Amniotic stem cell (primary cell): ENCODE measurements around the gene PDE4B.

Source experiments
- DNase-seq: peaks from one replicate; lab custom pipeline; 2025; lab: John Stamatoyannopoulos, UW

The PDE4B gene

GRCh38 chr1:66337249-66337648 is 544.6 kb downstream of the PDE4B start:
- no peak for DNase-seq

- no peak for DNase-seq
Measured at GRCh38 chr1:66339944-66340343, 547.2 kb downstream of the PDE4B start.

- DNase-seq = no peak
Measured at GRCh38 chr1:66341446-66342089, 548.9 kb downstream of the PDE4B start.

GRCh38 chr1:66342707-66343106 is 550.0 kb downstream of the PDE4B start:
- no peak for DNase-seq

- DNase-seq = no peak
Measured at GRCh38 chr1:66343569-66344325, 551.1 kb downstream of the PDE4B start.

GRCh38 chr1:66346057-66346795 is 553.5 kb downstream of the PDE4B start:
- DNase-seq = no peak

GRCh38 chr1:66346873-66347272 is 554.2 kb downstream of the PDE4B start:
- no peak for DNase-seq

- no peak for DNase-seq
Measured at GRCh38 chr1:66348776-66349175, 556.1 kb downstream of the PDE4B start.

GRCh38 chr1:66349242-66349641 is 556.5 kb downstream of the PDE4B start:
- DNase-seq = no peak

- DNase-seq = no peak
Measured at GRCh38 chr1:66350001-66350547, 557.4 kb downstream of the PDE4B start.

- no peak for DNase-seq
Measured at GRCh38 chr1:66351478-66351877, 558.8 kb downstream of the PDE4B start.

- no peak for DNase-seq
Measured at GRCh38 chr1:66351913-66352312, 559.2 kb downstream of the PDE4B start.

GRCh38 chr1:66352792-66353191 is 560.1 kb downstream of the PDE4B start:
- DNase-seq = no peak

GRCh38 chr1:66353257-66353656 is 560.6 kb downstream of the PDE4B start:
- DNase-seq = no peak

GRCh38 chr1:66354311-66355201 is 561.9 kb downstream of the PDE4B start:
- DNase-seq = no peak

- no peak for DNase-seq
Measured at GRCh38 chr1:66355756-66356155, 563.1 kb downstream of the PDE4B start.

- no peak for DNase-seq
Measured at GRCh38 chr1:66356605-66357004, 563.9 kb downstream of the PDE4B start.

GRCh38 chr1:66357021-66357420 is 564.3 kb downstream of the PDE4B start:
- DNase-seq = no peak

- DNase-seq = no peak
Measured at GRCh38 chr1:66357478-66358197, 564.9 kb downstream of the PDE4B start.

GRCh38 chr1:66359269-66359668 is 566.6 kb downstream of the PDE4B start:
- DNase-seq = no peak

- DNase-seq = no peak
Measured at GRCh38 chr1:66359815-66360214, 567.1 kb downstream of the PDE4B start.
